ENCODE data around the gene INSIG1.

DNA sequence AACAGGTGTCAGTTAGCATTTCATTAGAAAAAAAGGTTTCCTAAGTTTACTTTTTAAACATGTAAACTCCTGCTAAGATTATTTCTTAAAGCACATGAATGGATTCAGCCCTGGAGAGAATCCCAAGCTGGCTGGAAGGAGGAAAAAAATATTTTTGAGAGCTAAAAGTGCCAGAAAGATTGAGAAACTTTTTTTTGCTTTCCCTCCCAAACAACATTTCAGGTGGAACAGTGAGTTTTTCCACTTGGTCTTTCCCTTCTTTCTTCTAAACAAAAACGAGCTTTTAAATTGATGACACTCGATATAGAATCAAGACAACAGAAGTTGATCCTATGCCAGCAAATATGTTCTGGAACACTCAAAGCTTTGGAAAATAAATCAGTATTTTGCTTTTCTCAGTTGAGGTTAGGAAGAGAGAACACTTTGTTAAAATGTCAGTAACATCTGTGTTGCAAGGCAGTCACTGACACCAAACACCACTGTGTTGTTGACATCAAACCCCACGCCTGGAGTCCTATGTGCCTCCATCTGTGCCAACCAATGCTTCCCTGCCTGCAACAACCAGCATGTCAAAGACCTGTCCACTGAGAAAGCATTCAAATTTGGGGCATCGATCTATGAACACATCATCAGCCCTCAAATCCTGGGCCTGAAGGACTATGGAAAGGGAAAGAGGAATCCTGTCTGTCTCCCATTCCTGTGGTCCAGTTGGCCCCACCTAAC is 22.9 kb upstream of the INSIG1 start:
- TF ChIP-seq CTCF (IDR thresholded peaks at IDR 0.05; ENCODE audit: borderline replicate concordance, extremely low read depth, low read length, poor library complexity, severe bottlenecking) = no peak
- no peak for TF ChIP-seq EZH2 (IDR thresholded peaks at IDR 0.05; ENCODE audit: borderline replicate concordance, low read depth, low read length, severe bottlenecking)

All from DND-41 (cell line).